Parathyroid adenoma (tissue), 2 donors: ENCODE measurements around the gene C1orf210.

Experiments used
- H2AFZ ChIP-seq: fragments of 300-600 bp; sonication (generic); one replicate; pipeline ENCODE4 v1.7.0; 2017; ENCODE audit warnings: antibody characterized with exemption, mild to moderate bottlenecking
- H3K27ac ChIP-seq: fragments of 300-600 bp; sonication (generic); one replicate; pipeline ENCODE4 v1.7.0; 2017
- H3K27me3 ChIP-seq: fragments of 300-600 bp; sonication (generic); one replicate; pipeline ENCODE4 v1.7.0; 2017; ENCODE audit warnings: low read length; ENCODE audit not compliant: control insufficient read depth, insufficient read depth
- H3K36me3 ChIP-seq: fragments of 300-600 bp; sonication (generic); one replicate; pipeline ENCODE4 v1.7.0; 2017; ENCODE audit warnings: low read length; ENCODE audit not compliant: control insufficient read depth, insufficient read depth
- H3K4me1 ChIP-seq: fragments of 300-600 bp; sonication (generic); one replicate; pipeline ENCODE4 v1.7.0; 2017; ENCODE audit warnings: control low read depth
- H3K4me2 ChIP-seq: fragments of 300-600 bp; sonication (generic); one replicate; pipeline ENCODE4 v1.7.0; 2017; ENCODE audit warnings: low read length
- H3K4me3 ChIP-seq: fragments of 300-600 bp; sonication (generic); one replicate; pipeline ENCODE4 v1.7.0; 2017; ENCODE audit warnings: low read depth, low read length
- H3K79me2 ChIP-seq: fragments of 300-600 bp; sonication (generic); one replicate; pipeline ENCODE4 v1.7.0; 2017; ENCODE audit warnings: control low read depth
- H3K9ac ChIP-seq: fragments of 300-600 bp; sonication (generic); one replicate; pipeline ENCODE4 v1.7.0; 2017; ENCODE audit warnings: mild to moderate bottlenecking
- H3K9me3 ChIP-seq: fragments of 300-600 bp; sonication (generic); one replicate; pipeline ENCODE4 v1.7.0; 2017; ENCODE audit warnings: low read length; ENCODE audit not compliant: control insufficient read depth
- CTCF ChIP-seq: fragments of 300-600 bp; sonication (generic); IDR thresholded peaks from one replicate; pipeline ENCODE4 v1.7.0; 2017; ENCODE audit warnings: antibody characterized with exemption, mild to moderate bottlenecking
- donor health status: primary hyperparathyroidism.

The C1orf210 gene

GRCh38 chr1:43293176-43293575 lies 7.8 kb upstream of the C1orf210 start:
- Histone ChIP-seq H3K4me3 (no peak overlapping the region), H2AFZ (no peak overlapping the region), H3K36me3 (no peaks in the 10 kb centered on the region), H3K9me3 (no peaks in the 10 kb centered on the region), H3K27me3 (no peaks in the 10 kb centered on the region), H3K79me2 (no peaks in the 10 kb centered on the region), H3K27ac (no peak overlapping the region), H3K4me2 (no peak overlapping the region), H3K4me1 (no peaks in the 10 kb centered on the region), H3K9ac (no peak overlapping the region)
- TF ChIP-seq CTCF = no peak

- Histone ChIP-seq H3K36me3 (no peaks in the 10 kb centered on the region), H3K9me3 (no peaks in the 10 kb centered on the region), H3K9ac (no peak overlapping the region), H3K27me3 (no peaks in the 10 kb centered on the region), H3K79me2 (no peaks in the 10 kb centered on the region), H3K4me3 (no peak overlapping the region), H3K4me2 (no peak overlapping the region), H3K4me1 (no peaks in the 10 kb centered on the region), H2AFZ (no peak overlapping the region), H3K27ac (no peak overlapping the region)
- no peak for TF ChIP-seq CTCF
Observed at GRCh38 chr1:43292679-43293078, 7.3 kb upstream of the C1orf210 start.

- Histone ChIP-seq H3K9me3 (no peaks in the 10 kb centered on the region), H3K4me3 (no peak overlapping the region), H3K27ac (no peak overlapping the region), H3K79me2 (no peaks in the 10 kb centered on the region), H3K4me2 (no peak overlapping the region), H2AFZ (no peak overlapping the region), H3K9ac (no peak overlapping the region), H3K27me3 (no peaks in the 10 kb centered on the region), H3K4me1 (no peaks in the 10 kb centered on the region), H3K36me3 (no peaks in the 10 kb centered on the region)
- no peak for TF ChIP-seq CTCF
Observed at GRCh38 chr1:43292216-43292615, 6.8 kb upstream of the C1orf210 start.

- H3K9me3 ChIP-seq = no peaks in the 10 kb centered on the region
- TF ChIP-seq CTCF = no peak
- no peaks in the 10 kb centered on the region for H3K79me2 ChIP-seq
- H3K27ac ChIP-seq = no peak overlapping the region
- H3K4me1 ChIP-seq = no peaks in the 10 kb centered on the region
- H2AFZ ChIP-seq = no peak overlapping the region
- H3K27me3 ChIP-seq = no peaks in the 10 kb centered on the region
- no peak overlapping the region for H3K9ac ChIP-seq
- no peaks in the 10 kb centered on the region for H3K36me3 ChIP-seq
- no peak overlapping the region for H3K4me2 ChIP-seq
- no peak overlapping the region for H3K4me3 ChIP-seq
Observed at GRCh38 chr1:43288785-43289706, 3.7 kb upstream of the C1orf210 start.
